Body of pancreas (tissue), 4 donors: ENCODE results near the gene C15orf40. TPM values are rescaled to one million over a fixed set of nuclear protein-coding genes. Genes with fewer than 3 reads are reported as not detected.
"Not testable (repeated sequence)": the region's sequence is repeated elsewhere in the genome, so short reads cannot be mapped to it uniquely, and the experiment has no call there.

Experiments used
- ATAC-seq: fragments of 150-250 bp; one replicate; pipeline ENCODE4 v1.9.1; 2016
- DNase-seq, 4 donors: peaks; one replicate each; pipeline ENCODE4 v3.0.0-alpha.2; 2019
- H3K27ac ChIP-seq, 4 donors: fragments of 200-600 bp; sonication (generic); 1 replicate in 3 of 4; 2 replicates in 1 of 4; pipeline versions ENCODE4 v1.5.1 to v1.6.1; 2016 to 2019; ENCODE audit warnings: mild to moderate bottlenecking in 1 of 4, mixed read lengths in 1 of 4, moderate library complexity in 1 of 4
- H3K27me3 ChIP-seq, 2 donors: fragments of 200-600 bp; sonication (generic); one replicate each; pipeline ENCODE4 v1.6.0; 2016; ENCODE audit warnings: mild to moderate bottlenecking in 1 of 2
- H3K36me3 ChIP-seq, 2 donors: fragments of 200-600 bp; sonication (generic); replicated peaks in 1 of 2; 2 replicates each; pipeline ENCODE4 v1.5.1; 2016; ENCODE audit warnings: low read depth in 2 of 2; ENCODE audit not compliant: insufficient read depth in 1 of 2
- H3K4me1 ChIP-seq: fragments of 200-600 bp; sonication (generic); one replicate; pipeline ENCODE4 v1.6.0; 2016
- H3K4me3 ChIP-seq, 2 donors: fragments of 200-600 bp; sonication (generic); 1 replicate in 1 of 2; 2 replicates in 1 of 2; pipeline ENCODE4 v1.5.1; 2016 to 2019
- H3K9me3 ChIP-seq, 3 donors: fragments of 200-600 bp; sonication (generic); 1 replicate in 2 of 3; 2 replicates in 1 of 3; pipeline ENCODE4 v1.5.1; 2016
- POLR2A ChIP-seq, 3 donors: fragments of 450-650 bp; IDR thresholded peaks; one replicate each; pipeline ENCODE4 v1.6.1; 2016; ENCODE audit warnings: antibody characterized with exemption in 3 of 3, mild to moderate bottlenecking in 2 of 3
- WGBS, 2 donors: methylation state at CpG; one replicate each; pipeline ENCODE4 v1.1.5; 2017; 5-methylcytosine and 5-hydroxymethylcytosine counted together
- intact Hi-C: fragments of 100-400 bp; cut with DNase I; formaldehyde crosslinking; loops from one replicate; pipeline ENCODE4 v1.15.1; 2023
- total RNA-seq, 2 donors: library from RNA; depleted of rRNA; stranded (reverse); fragments of >200 nt; gene quantifications; one replicate each; pipeline ENCODE4 v1.1.0, GENCODE V29; 2016
- TF ChIP-seq, protein P1 (sequence below), 7 experiments: fragments of 450-650 bp in 4 of 7; fragments of 200-600 bp in 3 of 7; sonication (generic) in 3 of 7; IDR thresholded peaks; one replicate each; pipeline ENCODE4 v1.5.1; 2016 to 2019; ENCODE audit warnings: antibody characterized with exemption in 7 of 7

The C15orf40 gene
- total RNA-seq, 2 donors from 2014 or later: 9.3 to 9.6 TPM

- 91 to 95% methylated on average over 6 of the region's 6 CpGs for WGBS, 2 donors
- ATAC-seq (no peak), DNase-seq (no peak)
- Histone ChIP-seq H3K27me3 (no peaks in the 10 kb centered on the region), H3K27ac (no peak overlapping the region), H3K4me3 (no peak overlapping the region), H3K36me3 (peaks cover 0 to 5% of the 10 kb centered on the region in 2 donors), H3K4me1 (peaks cover 30% of the 10 kb centered on the region), H3K9me3 (no peaks in the 10 kb centered on the region)
- intact Hi-C loops: no loop called here
- TF ChIP-seq POLR2A (IDR thresholded peaks at IDR 0.05): no peak
- TF ChIP-seq, protein P1, sequence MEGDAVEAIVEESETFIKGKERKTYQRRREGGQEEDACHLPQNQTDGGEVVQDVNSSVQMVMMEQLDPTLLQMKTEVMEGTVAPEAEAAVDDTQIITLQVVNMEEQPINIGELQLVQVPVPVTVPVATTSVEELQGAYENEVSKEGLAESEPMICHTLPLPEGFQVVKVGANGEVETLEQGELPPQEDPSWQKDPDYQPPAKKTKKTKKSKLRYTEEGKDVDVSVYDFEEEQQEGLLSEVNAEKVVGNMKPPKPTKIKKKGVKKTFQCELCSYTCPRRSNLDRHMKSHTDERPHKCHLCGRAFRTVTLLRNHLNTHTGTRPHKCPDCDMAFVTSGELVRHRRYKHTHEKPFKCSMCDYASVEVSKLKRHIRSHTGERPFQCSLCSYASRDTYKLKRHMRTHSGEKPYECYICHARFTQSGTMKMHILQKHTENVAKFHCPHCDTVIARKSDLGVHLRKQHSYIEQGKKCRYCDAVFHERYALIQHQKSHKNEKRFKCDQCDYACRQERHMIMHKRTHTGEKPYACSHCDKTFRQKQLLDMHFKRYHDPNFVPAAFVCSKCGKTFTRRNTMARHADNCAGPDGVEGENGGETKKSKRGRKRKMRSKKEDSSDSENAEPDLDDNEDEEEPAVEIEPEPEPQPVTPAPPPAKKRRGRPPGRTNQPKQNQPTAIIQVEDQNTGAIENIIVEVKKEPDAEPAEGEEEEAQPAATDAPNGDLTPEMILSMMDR (IDR thresholded peaks at IDR 0.05): no peak
Measured at GRCh38 chr15:83012636-83013035, 1.2 kb upstream of the C15orf40 start.

DNA sequence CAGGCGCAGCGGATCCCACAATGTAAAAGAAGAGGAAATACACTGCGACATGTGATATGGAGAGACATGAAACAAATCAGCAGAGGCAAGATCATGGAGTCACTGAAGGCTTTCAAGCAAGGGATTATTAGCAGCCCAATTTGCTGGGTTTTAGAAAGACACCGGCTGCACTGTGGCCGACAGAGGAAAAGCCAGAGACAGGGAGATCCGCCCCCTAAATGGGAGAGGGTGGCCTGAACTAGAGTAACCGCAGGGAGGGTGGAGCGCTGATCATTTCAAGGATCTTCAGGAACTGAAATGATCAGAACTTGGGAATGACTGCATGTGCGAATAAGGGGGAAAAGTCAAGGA lies 612 bp upstream of the C15orf40 start:
- H3K27me3 ChIP-seq: no peaks in the 10 kb centered on the region
- H3K4me1 ChIP-seq: peaks cover 30% of the 10 kb centered on the region
- H3K4me3 ChIP-seq: no peak overlapping the region
- ATAC-seq: no peak
- intact Hi-C loops: no loop called here
- 49 to 51% methylated on average over 9 of the region's 9 CpGs for WGBS, 2 donors
- peaks cover 0 to 4% of the 10 kb centered on the region in 2 donors for H3K36me3 ChIP-seq
- no peak for TF ChIP-seq POLR2A (IDR thresholded peaks at IDR 0.05)
- H3K27ac ChIP-seq: peak overlapping the region; percentile 9 to 87 (median 74)
- H3K9me3 ChIP-seq: no peaks in the 10 kb centered on the region
- no peak for DNase-seq

- Histone ChIP-seq H3K4me3 (peak overlapping the region; percentile 54 to 98), H3K9me3 (no peaks in the 10 kb centered on the region), H3K27me3 (no peaks in the 10 kb centered on the region), H3K4me1 (peaks cover 30% of the 10 kb centered on the region), H3K36me3 (peaks cover 0 to 2% of the 10 kb centered on the region in 2 donors), H3K27ac (peak overlapping the region; percentile 9 to 87 (median 74))
- ATAC-seq: peak; percentile 57
- no peak for TF ChIP-seq POLR2A (IDR thresholded peaks at IDR 0.05)
- TF ChIP-seq, protein P1 (IDR thresholded peaks at IDR 0.05): peak; percentile 10 to 81 (median 54)
- intact Hi-C loops: no loop called here
- peak; percentile 59 to 75 (median 72) for DNase-seq
- 3 to 9% methylated on average over 11 to 15 of the region's 15 CpGs for WGBS, 2 donors
Measured at GRCh38 chr15:83010709-83011270, 649 bp downstream of the C15orf40 start.

DNA sequence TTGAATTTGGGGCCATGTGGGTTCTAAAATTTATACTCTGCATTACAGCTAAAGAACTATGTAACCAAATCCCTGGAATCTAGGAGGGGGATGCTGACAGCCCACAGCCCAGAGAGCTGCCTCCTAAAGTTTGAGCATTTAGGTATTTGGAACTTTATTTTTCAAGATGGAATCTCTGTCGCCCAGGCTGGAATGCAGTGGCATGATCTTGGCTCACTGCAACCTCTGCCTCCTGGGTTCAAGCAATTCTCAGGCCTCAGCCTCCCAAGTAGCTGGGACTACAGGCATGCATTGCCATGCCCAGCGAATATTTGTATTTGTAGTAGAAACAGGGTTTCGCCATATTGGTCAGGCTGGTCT lies 10.8 kb downstream of the C15orf40 start:
- H3K27me3 ChIP-seq, DNase-seq, H3K4me3 ChIP-seq, ATAC-seq, H3K36me3 ChIP-seq, intact Hi-C loops, H3K9me3 ChIP-seq: not testable (repeated sequence)
- H3K4me1 ChIP-seq: peaks cover 17% of the 10 kb centered on the region
- peak overlapping the region in 3 of 4 donors; percentile 74 to 80 (median 75) for H3K27ac ChIP-seq
- 38 to 78% methylated on average over 3 of the region's 3 CpGs for WGBS, 2 donors

GRCh38 chr15:82999905-83000671 lies 11.4 kb downstream of the C15orf40 start:
- Histone ChIP-seq H3K4me1 (peaks cover 17% of the 10 kb centered on the region), H3K4me3 (no peak overlapping the region), H3K27ac (peak overlapping the region; percentile 66 to 80 (median 74)), H3K9me3 (no peaks in the 10 kb centered on the region), H3K36me3 (peaks cover 0 to 4% of the 10 kb centered on the region in 2 donors), H3K27me3 (no peaks in the 10 kb centered on the region)
- peak; percentile 91 for ATAC-seq
- 0 to 3% methylated on average over 6 of the region's 6 CpGs for WGBS, 2 donors
- DNase-seq: peak; percentile 27 to 59 (median 46)
- TF ChIP-seq, protein P1 (IDR thresholded peaks at IDR 0.05): peak; percentile 42 to 90 (median 81)
- peak in 1 of 3 donors; percentile 16 for TF ChIP-seq POLR2A (IDR thresholded peaks at IDR 0.05)
- intact Hi-C loops: loop anchor here (5.0 kb wide), 1 partner anchor 153 kb away; no protein-coding TSS in a partner anchor
